ENCODE measurements around the gene PPY.
"Not testable (repeated sequence)": the region's sequence is repeated elsewhere in the genome, so short reads cannot be mapped to it uniquely, and the experiment has no call there.

Gene PPY

DNA sequence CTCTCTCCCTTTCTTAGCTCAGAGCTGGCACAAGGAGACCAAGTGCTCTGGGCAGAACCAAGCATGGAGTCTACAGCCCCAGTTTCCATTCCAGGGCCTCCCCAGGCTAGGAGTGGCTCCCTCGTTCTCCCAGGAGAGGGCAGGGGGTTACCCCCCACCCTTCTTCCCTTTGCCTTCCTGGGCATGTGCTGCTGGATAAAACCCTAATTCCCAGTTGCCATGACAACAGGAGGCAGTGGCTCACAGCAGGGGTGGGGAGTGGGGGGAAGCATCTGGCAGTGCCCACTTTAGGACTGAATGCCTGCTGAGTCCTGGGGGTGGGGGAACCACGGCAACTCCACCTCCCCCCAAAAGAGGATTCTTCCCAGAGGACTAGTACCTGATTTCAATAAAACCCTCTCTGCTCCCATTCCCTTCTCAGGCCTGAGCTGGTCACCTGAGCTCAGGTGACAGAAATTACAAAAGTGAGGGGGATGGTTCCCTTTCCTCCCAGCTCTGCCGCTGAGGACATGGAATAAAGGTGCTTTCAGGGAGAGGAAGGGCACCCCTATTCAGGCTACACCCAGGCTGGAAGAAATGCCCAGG is 36.8 kb downstream of the PPY start:
- DNase-seq (ENCODE audit: low spot score), result no peak

DNA sequence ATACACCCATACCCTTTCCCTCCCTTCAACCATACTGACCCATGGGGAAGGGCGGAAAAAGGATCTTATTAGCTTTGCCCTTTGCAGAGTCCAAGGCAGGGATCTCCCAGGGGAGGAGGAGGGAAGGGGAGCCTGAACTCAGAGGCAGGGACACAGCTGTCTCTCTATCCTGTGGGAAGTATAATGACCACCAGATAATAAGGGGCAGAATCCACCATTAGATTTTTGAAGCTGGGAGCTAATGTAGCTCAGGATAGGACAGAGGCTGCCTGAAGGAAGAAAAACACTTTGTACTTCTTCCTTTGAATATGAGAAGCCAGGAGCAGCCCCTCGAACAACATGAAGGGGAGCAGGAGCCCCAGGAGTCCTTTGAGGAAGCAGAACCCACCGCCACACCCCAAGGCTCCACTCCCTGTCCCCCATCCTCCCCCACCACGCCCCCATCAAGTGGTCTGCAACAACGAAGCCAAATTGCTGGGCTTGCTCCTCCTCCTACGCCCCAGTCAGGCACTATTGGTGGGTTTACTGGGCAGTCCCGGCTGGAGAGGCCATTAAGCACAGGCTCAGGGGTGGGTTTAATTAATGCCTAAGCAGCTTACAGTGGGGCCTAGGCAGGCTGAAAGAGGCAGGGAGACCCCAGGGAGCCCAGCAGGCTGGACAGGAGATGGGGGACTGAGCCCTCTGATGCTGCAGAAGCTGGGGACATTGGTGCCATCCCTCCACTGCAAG is 40.3 kb downstream of the PPY start:
- DNase-seq (ENCODE audit: low spot score), result no peak

DNA sequence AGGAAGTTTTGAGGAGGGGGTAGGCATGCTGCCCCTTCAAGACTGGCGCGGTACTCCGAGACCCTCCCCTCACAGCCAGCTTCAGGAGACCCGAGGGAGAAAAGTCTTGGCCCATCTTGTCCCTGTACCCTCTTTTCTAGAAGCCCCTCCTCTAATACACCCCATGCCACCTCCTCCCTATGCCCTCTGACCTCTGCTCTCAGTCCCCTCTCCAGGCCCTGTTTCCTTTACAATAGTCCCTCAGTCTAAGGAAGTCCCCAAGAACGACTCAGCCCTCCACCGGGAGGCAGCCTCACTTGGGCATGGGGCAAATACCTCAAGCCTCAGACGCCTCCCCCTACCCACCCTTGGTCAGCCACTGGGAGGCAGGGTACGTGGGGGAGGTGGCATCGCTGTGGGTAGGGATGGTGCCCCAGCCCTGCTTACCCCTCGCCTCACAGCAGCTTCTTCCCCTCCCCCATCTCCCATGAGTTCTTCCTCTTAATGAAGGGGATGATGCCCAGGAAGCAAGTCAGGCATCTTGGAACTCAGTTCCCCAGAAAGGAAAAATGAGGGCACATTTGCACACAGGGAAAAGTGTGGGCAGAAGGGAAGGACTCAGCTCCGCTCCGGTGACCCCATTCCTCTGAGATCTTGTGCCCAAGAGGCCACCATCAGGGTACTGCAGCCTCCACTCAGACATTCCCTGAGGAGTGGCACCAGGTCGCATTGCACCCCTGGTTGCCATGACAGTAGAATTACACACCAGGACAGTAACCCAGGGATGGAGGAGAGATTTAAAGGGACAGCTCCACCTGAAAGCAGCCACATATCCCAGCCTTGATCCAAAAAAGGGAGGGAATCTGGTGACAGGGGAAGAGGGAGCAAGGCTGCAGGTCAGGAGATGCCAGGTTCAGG is 41.2 kb downstream of the PPY start:
- DNase-seq (ENCODE audit: low spot score), result no peak

DNA sequence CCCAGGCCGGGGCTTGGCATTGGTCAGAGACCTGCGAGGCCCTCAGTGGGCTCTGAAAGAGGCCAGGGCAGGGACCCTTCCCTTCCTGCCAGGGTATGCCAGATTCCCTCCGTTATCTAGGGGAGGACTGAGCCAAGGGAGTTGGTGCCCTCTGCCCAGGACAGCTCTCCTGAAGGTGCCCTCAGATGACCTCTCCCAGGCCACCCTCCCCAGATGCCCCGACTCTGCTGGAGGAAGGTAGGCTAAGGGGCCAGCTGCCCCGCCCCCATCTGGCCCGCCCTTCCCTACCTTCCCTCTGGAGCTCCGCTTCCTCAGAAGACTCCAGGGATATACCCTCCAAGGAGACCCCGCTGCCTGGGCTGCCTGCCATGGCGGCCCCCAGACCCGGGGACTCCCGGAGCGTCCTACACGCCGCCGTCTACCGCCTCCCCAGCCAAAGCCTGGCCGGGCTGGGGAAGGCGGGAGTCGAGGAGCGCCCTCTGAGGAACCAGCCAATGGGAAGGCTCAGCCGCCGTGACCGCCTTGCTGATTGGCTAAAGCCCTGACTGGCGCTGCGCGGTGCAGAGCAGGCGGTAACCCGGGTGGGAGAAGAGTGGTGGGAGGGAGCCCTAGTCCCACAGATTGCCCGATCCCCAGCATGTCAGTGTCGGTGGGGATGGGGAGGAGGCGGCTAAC is 42.0 kb downstream of the PPY start:
- DNase-seq (ENCODE audit: low spot score), result peak; percentile 82

DNA sequence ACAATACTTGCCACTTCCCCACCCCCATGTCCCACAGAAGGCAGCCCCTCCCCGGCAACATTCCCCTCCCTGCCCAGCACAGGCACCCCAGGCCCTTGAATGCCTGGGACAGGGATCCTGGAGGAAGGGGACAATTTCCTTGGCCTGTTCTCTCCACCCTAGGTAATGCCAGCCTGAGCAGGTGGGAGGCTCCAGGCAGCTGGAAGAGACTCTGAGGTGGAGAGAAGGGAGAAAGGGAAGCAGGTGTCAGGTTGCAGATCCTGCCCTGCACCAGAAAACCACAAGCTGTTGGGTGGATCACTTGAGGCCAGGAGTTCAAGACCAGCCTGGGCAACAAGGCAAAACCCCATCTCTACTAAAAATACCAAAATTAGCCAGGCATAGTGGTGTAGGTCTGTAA is 43.8 kb downstream of the PPY start:
- no peak for DNase-seq (ENCODE audit: low spot score)

DNA sequence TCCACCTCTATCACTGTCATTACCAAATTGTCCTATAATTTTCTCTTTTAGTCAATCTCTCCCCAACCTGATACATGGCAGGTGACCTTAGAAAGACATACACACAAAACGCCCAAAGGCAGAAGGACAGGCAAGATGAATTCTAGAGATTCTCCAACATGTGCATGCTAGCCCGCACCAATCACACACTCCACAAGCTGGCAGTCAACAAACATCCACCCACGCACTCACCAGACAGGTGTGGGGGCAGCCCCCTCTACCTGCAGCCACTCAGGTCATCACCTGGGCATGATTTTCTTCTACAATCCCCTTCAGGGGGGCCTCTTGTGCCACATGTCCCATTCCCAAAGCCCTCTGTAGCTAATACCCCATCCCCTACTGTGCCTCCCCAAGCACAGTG is 44.4 kb downstream of the PPY start:
- DNase-seq (ENCODE audit: low spot score), result no peak

DNA sequence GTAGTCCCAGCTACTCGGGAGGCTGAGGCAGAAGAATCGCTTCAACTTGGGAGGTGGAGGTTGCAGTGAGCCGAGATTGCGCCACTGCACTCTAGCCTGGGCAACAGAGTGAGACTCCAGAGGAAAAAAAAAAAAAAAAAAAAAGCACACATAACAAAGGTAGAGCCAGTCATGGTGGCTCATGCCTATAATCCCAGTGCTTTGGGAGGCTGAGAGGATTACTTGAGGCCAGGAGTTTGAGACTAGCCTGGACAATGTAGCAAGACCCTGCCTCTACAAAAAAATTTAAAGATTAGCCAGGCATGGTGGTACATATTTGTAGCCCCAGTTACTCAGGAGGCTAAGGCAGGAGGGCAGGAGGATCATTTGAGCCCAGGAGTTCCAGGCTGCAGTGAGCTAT is 47.8 kb downstream of the PPY start:
- DNase-seq (ENCODE audit: low spot score), result not testable (repeated sequence)

DNA sequence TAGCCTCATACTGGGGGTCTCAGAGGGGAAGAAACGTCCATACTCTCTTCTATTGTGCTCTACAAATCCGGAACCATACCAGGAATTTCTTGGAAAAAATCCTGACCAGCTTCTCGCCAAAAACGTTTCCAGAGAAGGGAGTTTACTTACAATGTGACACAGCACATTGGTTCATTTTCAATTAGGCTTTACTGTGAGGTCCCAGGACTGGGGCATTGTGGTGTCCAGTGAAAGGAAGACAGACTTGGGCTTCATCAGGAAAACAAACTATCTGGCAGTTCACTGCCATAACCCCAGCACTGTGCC is 49.7 kb downstream of the PPY start:
- DNase-seq (ENCODE audit: low spot score), result no peak

DNA sequence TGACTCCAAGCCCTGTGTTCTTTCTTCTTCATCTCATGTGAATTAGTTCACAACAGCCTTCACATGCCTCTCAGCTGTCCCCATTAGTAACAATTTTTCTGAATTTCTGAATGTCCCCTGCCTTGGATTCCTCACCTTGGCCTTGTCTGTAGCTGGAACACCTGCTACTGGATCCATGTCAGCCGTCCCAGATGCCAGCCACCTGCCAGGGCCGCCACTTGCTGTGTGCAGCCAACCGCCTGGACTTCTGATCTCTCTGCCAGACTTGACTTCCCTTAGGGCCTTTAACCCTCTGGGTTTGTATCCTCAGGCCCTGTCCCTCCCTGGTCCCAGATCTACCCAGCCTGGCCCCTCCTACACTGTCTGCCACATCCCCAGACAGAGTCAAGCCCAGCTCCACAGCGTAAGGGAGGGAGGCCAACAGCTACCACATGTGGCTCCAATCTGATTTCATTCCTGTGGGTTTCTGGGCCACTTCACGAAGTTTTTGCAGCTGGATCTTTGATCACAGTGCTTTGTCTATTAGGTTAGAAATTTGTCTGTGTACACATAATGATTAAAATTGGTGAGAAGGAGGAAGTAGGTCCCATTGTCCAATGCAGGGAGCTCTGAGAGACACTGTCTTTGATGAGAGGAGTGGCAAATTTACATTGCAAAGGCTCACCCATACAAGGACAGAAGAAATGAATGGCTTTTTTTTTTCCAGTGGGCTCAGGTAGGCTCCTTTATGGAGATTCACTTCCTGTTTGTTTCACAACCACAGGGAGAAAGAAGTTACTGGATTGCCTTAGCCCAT is 50.2 kb downstream of the PPY start:
- DNase-seq (ENCODE audit: low spot score), result no peak
